ENCODE measurements around the gene SLC6A14. TPM values are rescaled to one million over a fixed set of nuclear protein-coding genes. Genes with fewer than 3 reads are reported as not detected.

SLC6A14 gene
- total and polyA plus RNA-seq, 2 experiments from 2014 or later, result not detected

DNA sequence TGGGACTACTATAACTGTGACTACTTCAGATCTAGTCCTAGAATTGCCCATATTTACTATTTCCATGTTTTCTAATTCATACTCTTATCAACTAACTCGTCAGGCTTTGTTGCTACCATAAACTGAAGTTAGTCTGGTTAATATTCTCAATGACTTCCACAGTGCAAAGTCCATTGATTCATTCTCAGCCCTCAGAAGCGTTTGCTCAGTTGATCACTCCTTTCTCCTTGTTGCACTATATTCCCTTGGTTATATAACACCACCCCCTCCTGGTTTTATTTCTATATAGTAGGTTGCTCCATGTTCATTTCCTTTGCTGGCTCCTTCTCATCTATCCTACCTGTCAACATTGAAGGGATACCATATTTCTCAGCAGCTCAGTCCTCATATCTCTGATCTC is 27.2 kb upstream of the SLC6A14 start (continued):
- TF ChIP-seq, protein P1, sequence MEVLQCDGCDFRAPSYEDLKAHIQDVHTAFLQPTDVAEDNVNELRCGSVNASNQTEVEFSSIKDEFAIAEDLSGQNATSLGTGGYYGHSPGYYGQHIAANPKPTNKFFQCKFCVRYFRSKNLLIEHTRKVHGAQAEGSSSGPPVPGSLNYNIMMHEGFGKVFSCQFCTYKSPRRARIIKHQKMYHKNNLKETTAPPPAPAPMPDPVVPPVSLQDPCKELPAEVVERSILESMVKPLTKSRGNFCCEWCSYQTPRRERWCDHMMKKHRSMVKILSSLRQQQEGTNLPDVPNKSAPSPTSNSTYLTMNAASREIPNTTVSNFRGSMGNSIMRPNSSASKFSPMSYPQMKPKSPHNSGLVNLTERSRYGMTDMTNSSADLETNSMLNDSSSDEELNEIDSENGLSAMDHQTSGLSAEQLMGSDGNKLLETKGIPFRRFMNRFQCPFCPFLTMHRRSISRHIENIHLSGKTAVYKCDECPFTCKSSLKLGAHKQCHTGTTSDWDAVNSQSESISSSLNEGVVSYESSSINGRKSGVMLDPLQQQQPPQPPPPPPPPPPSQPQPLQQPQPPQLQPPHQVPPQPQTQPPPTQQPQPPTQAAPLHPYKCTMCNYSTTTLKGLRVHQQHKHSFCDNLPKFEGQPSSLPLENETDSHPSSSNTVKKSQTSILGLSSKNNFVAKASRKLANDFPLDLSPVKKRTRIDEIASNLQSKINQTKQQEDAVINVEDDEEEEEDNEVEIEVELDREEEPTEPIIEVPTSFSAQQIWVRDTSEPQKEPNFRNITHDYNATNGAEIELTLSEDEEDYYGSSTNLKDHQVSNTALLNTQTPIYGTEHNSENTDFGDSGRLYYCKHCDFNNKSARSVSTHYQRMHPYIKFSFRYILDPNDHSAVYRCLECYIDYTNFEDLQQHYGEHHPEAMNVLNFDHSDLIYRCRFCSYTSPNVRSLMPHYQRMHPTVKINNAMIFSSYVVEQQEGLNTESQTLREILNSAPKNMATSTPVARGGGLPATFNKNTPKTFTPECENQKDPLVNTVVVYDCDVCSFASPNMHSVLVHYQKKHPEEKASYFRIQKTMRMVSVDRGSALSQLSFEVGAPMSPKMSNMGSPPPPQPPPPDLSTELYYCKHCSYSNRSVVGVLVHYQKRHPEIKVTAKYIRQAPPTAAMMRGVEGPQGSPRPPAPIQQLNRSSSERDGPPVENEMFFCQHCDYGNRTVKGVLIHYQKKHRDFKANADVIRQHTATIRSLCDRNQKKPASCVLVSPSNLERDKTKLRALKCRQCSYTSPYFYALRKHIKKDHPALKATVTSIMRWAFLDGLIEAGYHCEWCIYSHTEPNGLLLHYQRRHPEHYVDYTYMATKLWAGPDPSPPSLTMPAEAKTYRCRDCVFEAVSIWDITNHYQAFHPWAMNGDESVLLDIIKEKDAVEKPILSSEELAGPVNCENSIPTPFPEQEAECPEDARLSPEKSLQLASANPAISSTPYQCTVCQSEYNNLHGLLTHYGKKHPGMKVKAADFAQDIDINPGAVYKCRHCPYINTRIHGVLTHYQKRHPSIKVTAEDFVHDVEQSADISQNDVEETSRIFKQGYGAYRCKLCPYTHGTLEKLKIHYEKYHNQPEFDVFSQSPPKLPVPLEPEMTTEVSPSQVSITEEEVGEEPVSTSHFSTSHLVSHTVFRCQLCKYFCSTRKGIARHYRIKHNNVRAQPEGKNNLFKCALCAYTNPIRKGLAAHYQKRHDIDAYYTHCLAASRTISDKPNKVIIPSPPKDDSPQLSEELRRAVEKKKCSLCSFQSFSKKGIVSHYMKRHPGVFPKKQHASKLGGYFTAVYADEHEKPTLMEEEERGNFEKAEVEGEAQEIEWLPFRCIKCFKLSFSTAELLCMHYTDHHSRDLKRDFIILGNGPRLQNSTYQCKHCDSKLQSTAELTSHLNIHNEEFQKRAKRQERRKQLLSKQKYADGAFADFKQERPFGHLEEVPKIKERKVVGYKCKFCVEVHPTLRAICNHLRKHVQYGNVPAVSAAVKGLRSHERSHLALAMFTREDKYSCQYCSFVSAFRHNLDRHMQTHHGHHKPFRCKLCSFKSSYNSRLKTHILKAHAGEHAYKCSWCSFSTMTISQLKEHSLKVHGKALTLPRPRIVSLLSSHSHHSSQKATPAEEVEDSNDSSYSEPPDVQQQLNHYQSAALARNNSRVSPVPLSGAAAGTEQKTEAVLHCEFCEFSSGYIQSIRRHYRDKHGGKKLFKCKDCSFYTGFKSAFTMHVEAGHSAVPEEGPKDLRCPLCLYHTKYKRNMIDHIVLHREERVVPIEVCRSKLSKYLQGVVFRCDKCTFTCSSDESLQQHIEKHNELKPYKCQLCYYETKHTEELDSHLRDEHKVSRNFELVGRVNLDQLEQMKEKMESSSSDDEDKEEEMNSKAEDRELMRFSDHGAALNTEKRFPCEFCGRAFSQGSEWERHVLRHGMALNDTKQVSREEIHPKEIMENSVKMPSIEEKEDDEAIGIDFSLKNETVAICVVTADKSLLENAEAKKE (CRISPR knock-in tag; IDR thresholded peaks at IDR 0.05), result no peak
- no peak for TF ChIP-seq REST (IDR thresholded peaks at IDR 0.05; ENCODE audit: unreplicated experiment)

GRCh38 chrX:116413273-116413672 is 23.1 kb upstream of the SLC6A14 start:
- peaks cover 5% of the 10 kb centered on the region; the same call in 1 of the 3 replicates for H3K36me3 Mint-ChIP-seq (ENCODE audit: low read depth)
- TF ChIP-seq, protein P1 (CRISPR knock-in tag; IDR thresholded peaks at IDR 0.05), result no peak
- TF ChIP-seq STAT1 (IDR thresholded peaks at IDR 0.05; ENCODE audit: unreplicated experiment) (no peak), POLR2AphosphoS5 (IDR thresholded peaks at IDR 0.05; ENCODE audit: low read depth) (no peak), JUNB (IDR thresholded peaks at IDR 0.05; ENCODE audit: unreplicated experiment) (no peak), ZNF331 (CRISPR knock-in tag; IDR thresholded peaks at IDR 0.05; ENCODE audit: low read depth) (no peak), NANOG (IDR thresholded peaks at IDR 0.05; ENCODE audit: borderline replicate concordance) (no peak)

More at GRCh38 chrX:116413273-116413672, 23.1 kb upstream of the SLC6A14 start:
- H3K4me1 Mint-ChIP-seq, result no peaks in the 10 kb centered on the region
- H3K27ac Mint-ChIP-seq, result no peak overlapping the region
- H3K4me3 ChIP-seq, result no peak overlapping the region
- H3K4me2 ChIP-seq, result no peak overlapping the region
- DNase-seq (ENCODE audit: low spot score), result no peak
- H3K27me3 ChIP-seq (ENCODE audit: insufficient read depth), result no peaks in the 10 kb centered on the region
- H3F3A ChIP-seq (replicated peaks; ENCODE audit: low read depth), result no peaks in the 10 kb centered on the region
- no peaks in the 10 kb centered on the region for H3K9me2 ChIP-seq (ENCODE audit: insufficient read depth)
- H3K9me3 Mint-ChIP-seq, result peaks cover 19% of the 10 kb centered on the region; the same call in 2 of the 3 replicates
- no peak overlapping the region for H3K27ac ChIP-seq (ENCODE audit: low read depth)
- no peaks in the 10 kb centered on the region for H3K36me3 ChIP-seq (ENCODE audit: insufficient read depth)
- ATAC-seq, result no peak
- no peaks in the 10 kb centered on the region for H4K20me1 ChIP-seq (replicated peaks; ENCODE audit: insufficient read depth)
- H3K27me3 Mint-ChIP-seq (ENCODE audit: insufficient read depth, low read depth, poor library complexity), result no peaks in the 10 kb centered on the region
- H2AFZ ChIP-seq, result no peak overlapping the region
- no peaks in the 10 kb centered on the region for H3K79me2 ChIP-seq (replicated peaks; ENCODE audit: insufficient read depth)
- no peak overlapping the region for H3K4me3 Mint-ChIP-seq
- no peaks in the 10 kb centered on the region for H3K4me1 ChIP-seq (ENCODE audit: insufficient read depth)

Data from GM23338 (cell line).